ENCODE measurements around the gene CAMTA1. TPM values are rescaled to one million over a fixed set of nuclear protein-coding genes. Genes with fewer than 3 reads are reported as not detected.
A peak's percentile ranks its signal among the peaks of the same experiment; 100 is the strongest.
"Not testable (repeated sequence)": the region's sequence is repeated elsewhere in the genome, so short reads cannot be mapped to it uniquely, and the experiment has no call there.

CAMTA1 gene
- total and polyA plus RNA-seq, 4 donors = 78.7 to 438 (median 173) TPM

DNA sequence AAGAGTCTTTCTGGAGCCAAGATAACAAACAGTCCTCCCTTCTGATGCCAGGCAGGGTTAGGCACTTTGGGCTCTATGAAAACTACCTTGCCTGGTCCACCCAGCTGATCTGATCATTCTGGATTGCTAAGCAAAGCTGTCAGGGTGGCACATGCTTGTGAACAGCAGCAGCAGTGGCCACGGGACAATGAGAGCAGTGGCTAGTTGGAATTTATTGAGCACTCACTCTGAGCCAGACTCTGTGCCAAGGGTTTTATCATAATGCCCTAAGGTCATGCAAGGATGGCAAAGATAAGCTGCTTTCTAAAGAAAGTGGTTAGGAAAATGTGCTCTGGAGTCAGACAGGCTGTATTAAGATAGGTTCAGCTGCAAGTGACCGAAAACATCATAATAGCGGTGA is 595.5 kb downstream of the CAMTA1 start:
- no peaks in the 10 kb centered on the region for H3K9me3 ChIP-seq (ENCODE audit: control insufficient read depth, low read length)
- H3K27me3 ChIP-seq (ENCODE audit: control insufficient read depth in 1 of 2, insufficient read depth in 2 of 2, low read length in 1 of 2) = no peaks in the 10 kb centered on the region
- no peak overlapping the region for H3K4me3 ChIP-seq (ENCODE audit: low read length in 2 of 2)
- intact Hi-C loops (cut with DNase I) = no loop called here
- ATAC-seq (ENCODE audit: low FRiP score) = no peak
- DNase-seq = no peak
- no peak overlapping the region for H3K27ac ChIP-seq (ENCODE audit: low read depth in 1 of 2, low read length in 2 of 2)
- no peaks in the 10 kb centered on the region for H3K36me3 ChIP-seq (ENCODE audit: control insufficient read depth in 1 of 2, insufficient read depth in 2 of 2, low read length in 1 of 2)
- H3K4me1 ChIP-seq (ENCODE audit: control insufficient read depth in 1 of 2, insufficient read depth in 2 of 2, low read length in 2 of 2) = no peaks in the 10 kb centered on the region
- WGBS, 2 donors = 68 to 74% methylated on average over 3 of the region's 3 CpGs

DNA sequence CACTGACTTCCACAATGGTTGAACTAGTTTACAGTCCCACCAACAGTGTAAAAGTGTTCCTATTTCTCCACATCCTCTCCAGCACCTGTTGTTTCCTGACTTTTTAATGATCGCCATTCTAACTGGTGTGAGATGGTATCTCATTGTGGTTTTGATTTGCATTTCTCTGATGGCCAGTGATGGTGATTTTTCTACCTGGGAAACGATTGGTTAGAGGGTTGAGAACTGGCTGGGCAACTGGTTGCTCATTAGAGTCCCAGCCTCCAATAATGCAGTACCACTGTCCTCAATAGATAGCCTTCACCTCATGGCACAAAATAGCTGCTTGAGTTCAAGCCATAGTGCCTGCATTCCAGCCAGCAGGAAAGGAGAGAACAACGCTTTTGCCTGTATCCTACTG is 596.5 kb downstream of the CAMTA1 start:
- DNase-seq; H3K36me3 ChIP-seq (ENCODE audit: control insufficient read depth in 1 of 2, insufficient read depth in 2 of 2, low read length in 1 of 2); H3K27me3 ChIP-seq (ENCODE audit: control insufficient read depth in 1 of 2, insufficient read depth in 2 of 2, low read length in 1 of 2); H3K27ac ChIP-seq (ENCODE audit: low read depth in 1 of 2, low read length in 2 of 2); H3K4me1 ChIP-seq (ENCODE audit: control insufficient read depth in 1 of 2, insufficient read depth in 2 of 2, low read length in 2 of 2); H3K4me3 ChIP-seq (ENCODE audit: low read length in 2 of 2); H3K9me3 ChIP-seq (ENCODE audit: control insufficient read depth, low read length); ATAC-seq (ENCODE audit: low FRiP score); intact Hi-C loops (cut with DNase I): not testable (repeated sequence)
- WGBS, 2 donors = 56 to 89% methylated on average over 2 to 3 of the region's 3 CpGs

DNA sequence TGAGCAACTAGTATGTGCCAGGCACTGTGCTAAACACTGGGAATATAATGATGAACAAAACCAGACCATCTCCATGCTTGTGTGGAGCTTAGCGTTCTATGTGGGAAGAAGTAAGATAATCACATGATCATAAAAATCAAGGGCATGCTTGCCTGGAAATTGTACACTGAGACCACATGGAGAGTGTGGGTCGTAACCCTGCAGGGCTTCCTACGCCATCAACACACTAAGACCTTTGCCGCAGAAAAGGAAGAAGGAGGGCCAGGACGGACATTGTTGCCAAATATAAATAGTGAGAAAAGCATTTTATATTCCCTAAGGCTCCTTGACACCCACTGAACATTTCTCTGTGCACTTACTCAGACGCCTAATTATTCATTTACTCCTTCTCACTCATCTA is 597.7 kb downstream of the CAMTA1 start:
- Histone ChIP-seq H3K4me3 (ENCODE audit: low read length in 2 of 2) (no peak overlapping the region), H3K9me3 (ENCODE audit: control insufficient read depth, low read length) (no peaks in the 10 kb centered on the region), H3K36me3 (ENCODE audit: control insufficient read depth in 1 of 2, insufficient read depth in 2 of 2, low read length in 1 of 2) (no peaks in the 10 kb centered on the region), H3K27ac (ENCODE audit: low read depth in 1 of 2, low read length in 2 of 2) (no peak overlapping the region), H3K27me3 (ENCODE audit: control insufficient read depth in 1 of 2, insufficient read depth in 2 of 2, low read length in 1 of 2) (no peaks in the 10 kb centered on the region), H3K4me1 (ENCODE audit: control insufficient read depth in 1 of 2, insufficient read depth in 2 of 2, low read length in 2 of 2) (no peaks in the 10 kb centered on the region)
- DNase-seq (peak in 1 of 2 donors; percentile 22), ATAC-seq (ENCODE audit: low FRiP score) (no peak)
- intact Hi-C loops (cut with DNase I) = no loop called here
- WGBS, 2 donors = 78 to 80% methylated on average over 6 of the region's 6 CpGs

- Histone ChIP-seq H3K27me3 (ENCODE audit: control insufficient read depth in 1 of 2, insufficient read depth in 2 of 2, low read length in 1 of 2) (no peaks in the 10 kb centered on the region), H3K27ac (ENCODE audit: low read depth in 1 of 2, low read length in 2 of 2) (no peak overlapping the region), H3K4me3 (ENCODE audit: low read length in 2 of 2) (no peak overlapping the region), H3K36me3 (ENCODE audit: control insufficient read depth in 1 of 2, insufficient read depth in 2 of 2, low read length in 1 of 2) (no peaks in the 10 kb centered on the region), H3K9me3 (ENCODE audit: control insufficient read depth, low read length) (no peaks in the 10 kb centered on the region), H3K4me1 (ENCODE audit: control insufficient read depth in 1 of 2, insufficient read depth in 2 of 2, low read length in 2 of 2) (no peaks in the 10 kb centered on the region)
- ATAC-seq (ENCODE audit: low FRiP score) (no peak), DNase-seq (peak; percentile 13 to 51)
- WGBS, 2 donors = 91% methylated on average over 13 of the region's 13 CpGs
- intact Hi-C loops (cut with DNase I) = no loop called here
Observed at GRCh38 chr1:7383671-7384520, 598.6 kb downstream of the CAMTA1 start.

GRCh38 chr1:7384679-7385078 is 599.4 kb downstream of the CAMTA1 start:
- ATAC-seq (ENCODE audit: low FRiP score) (no peak), DNase-seq (peak; percentile 24 to 27)
- Histone ChIP-seq H3K36me3 (ENCODE audit: control insufficient read depth in 1 of 2, insufficient read depth in 2 of 2, low read length in 1 of 2) (no peaks in the 10 kb centered on the region), H3K27ac (ENCODE audit: low read depth in 1 of 2, low read length in 2 of 2) (no peak overlapping the region), H3K4me1 (ENCODE audit: control insufficient read depth in 1 of 2, insufficient read depth in 2 of 2, low read length in 2 of 2) (no peaks in the 10 kb centered on the region), H3K9me3 (ENCODE audit: control insufficient read depth, low read length) (no peaks in the 10 kb centered on the region), H3K27me3 (ENCODE audit: control insufficient read depth in 1 of 2, insufficient read depth in 2 of 2, low read length in 1 of 2) (no peaks in the 10 kb centered on the region), H3K4me3 (ENCODE audit: low read length in 2 of 2) (no peak overlapping the region)
- intact Hi-C loops (cut with DNase I) = no loop called here
- WGBS, 2 donors = 79 to 82% methylated on average over 7 of the region's 7 CpGs

DNA sequence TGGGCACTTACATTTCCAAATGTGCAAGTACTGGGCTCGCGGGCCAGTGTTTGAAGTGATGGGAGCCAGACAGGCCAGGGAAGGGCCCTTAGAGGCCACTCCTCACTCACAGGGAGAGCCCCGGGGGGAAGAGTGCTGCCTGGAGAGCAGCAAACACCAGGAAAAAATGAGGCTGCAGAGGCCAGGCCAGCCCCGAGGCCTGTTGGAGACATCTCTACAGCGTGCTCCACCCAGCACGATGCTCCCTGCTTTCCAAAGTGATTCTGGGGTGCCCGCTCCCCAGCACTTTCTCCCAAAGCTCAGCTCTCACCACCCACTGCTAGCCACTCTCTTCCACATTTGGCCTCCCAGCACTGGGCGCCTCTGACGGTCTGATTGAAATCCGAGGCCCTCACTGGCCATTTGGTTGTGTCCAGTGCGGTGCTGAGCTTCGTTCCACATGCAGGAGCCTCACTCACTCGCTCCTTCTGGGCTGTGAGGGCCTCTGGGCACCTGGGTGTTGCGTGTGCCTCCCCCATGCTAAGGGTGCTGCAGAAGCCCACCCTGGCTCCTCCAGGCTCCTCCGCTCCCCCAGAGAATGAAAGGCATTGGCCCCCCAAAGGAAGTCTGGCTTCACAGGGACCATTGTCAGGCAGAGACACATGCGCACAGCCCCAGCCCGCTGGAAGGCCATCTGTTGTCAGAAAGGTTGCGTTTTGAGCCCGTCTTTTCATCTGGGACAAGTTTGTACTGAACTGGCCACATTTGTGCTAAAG is 600.4 kb downstream of the CAMTA1 start:
- intact Hi-C loops (cut with DNase I) = no loop called here
- peak; percentile 29 to 49 for DNase-seq

GRCh38 chr1:7386226-7387052 is 601.2 kb downstream of the CAMTA1 start:
- intact Hi-C loops (cut with DNase I) = no loop called here
- no peaks in the 10 kb centered on the region for H3K9me3 ChIP-seq (ENCODE audit: control insufficient read depth, low read length)
- no peaks in the 10 kb centered on the region for H3K27me3 ChIP-seq (ENCODE audit: control insufficient read depth in 1 of 2, insufficient read depth in 2 of 2, low read length in 1 of 2)
- H3K27ac ChIP-seq (ENCODE audit: low read depth in 1 of 2, low read length in 2 of 2) = no peak overlapping the region
- no peaks in the 10 kb centered on the region for H3K4me1 ChIP-seq (ENCODE audit: control insufficient read depth in 1 of 2, insufficient read depth in 2 of 2, low read length in 2 of 2)
- ATAC-seq (ENCODE audit: low FRiP score) (no peak), DNase-seq (peak; percentile 28 to 55)
- no peak overlapping the region for H3K4me3 ChIP-seq (ENCODE audit: low read length in 2 of 2)
- H3K36me3 ChIP-seq (ENCODE audit: control insufficient read depth in 1 of 2, insufficient read depth in 2 of 2, low read length in 1 of 2) = no peaks in the 10 kb centered on the region
- WGBS, 2 donors = 90 to 92% methylated on average over 20 of the region's 20 CpGs

More for the DNA sequence above, 600.4 kb downstream of the CAMTA1 start:
- no peak overlapping the region for H3K27ac ChIP-seq (ENCODE audit: low read depth in 1 of 2, low read length in 2 of 2)
- no peaks in the 10 kb centered on the region for H3K9me3 ChIP-seq (ENCODE audit: control insufficient read depth, low read length)
- no peaks in the 10 kb centered on the region for H3K27me3 ChIP-seq (ENCODE audit: control insufficient read depth in 1 of 2, insufficient read depth in 2 of 2, low read length in 1 of 2)
- H3K36me3 ChIP-seq (ENCODE audit: control insufficient read depth in 1 of 2, insufficient read depth in 2 of 2, low read length in 1 of 2) = no peaks in the 10 kb centered on the region
- ATAC-seq (ENCODE audit: low FRiP score) = no peak
- no peak overlapping the region for H3K4me3 ChIP-seq (ENCODE audit: low read length in 2 of 2)
- no peaks in the 10 kb centered on the region for H3K4me1 ChIP-seq (ENCODE audit: control insufficient read depth in 1 of 2, insufficient read depth in 2 of 2, low read length in 2 of 2)
- WGBS, 2 donors = 86 to 89% methylated on average over 17 to 19 of the region's 19 CpGs

GRCh38 chr1:7387053-7387927 is 602.0 kb downstream of the CAMTA1 start:
- no peak for ATAC-seq (ENCODE audit: low FRiP score)
- intact Hi-C loops (cut with DNase I) = no loop called here
- no peak overlapping the region for H3K27ac ChIP-seq (ENCODE audit: low read depth in 1 of 2, low read length in 2 of 2)
- H3K4me1 ChIP-seq (ENCODE audit: control insufficient read depth in 1 of 2, insufficient read depth in 2 of 2, low read length in 2 of 2) = no peaks in the 10 kb centered on the region
- WGBS, 2 donors = 86 to 88% methylated on average over 9 of the region's 9 CpGs
- H3K27me3 ChIP-seq (ENCODE audit: control insufficient read depth in 1 of 2, insufficient read depth in 2 of 2, low read length in 1 of 2) = no peaks in the 10 kb centered on the region
- no peaks in the 10 kb centered on the region for H3K36me3 ChIP-seq (ENCODE audit: control insufficient read depth in 1 of 2, insufficient read depth in 2 of 2, low read length in 1 of 2)
- peak; percentile 30 to 41 for DNase-seq
- no peaks in the 10 kb centered on the region for H3K9me3 ChIP-seq (ENCODE audit: control insufficient read depth, low read length)
- H3K4me3 ChIP-seq (ENCODE audit: low read length in 2 of 2) = no peak overlapping the region
